MM.1S (cell line): ENCODE measurements around the gene LGR5.

ENCODE experiments used
- EZH2 ChIP-seq: fragments of 300-600 bp; sonication (generic); optimal IDR thresholded peaks from 2 replicates; pipeline ENCODE3; 2017; ENCODE audit warnings: low read depth, mild to moderate bottlenecking, antibody characterized with exemption, low read length, mixed read lengths
- TF ChIP-seq, protein P1 (sequence below): fragments of 300-600 bp; sonication (generic); IDR thresholded peaks from 2 replicates; pipeline ENCODE4 v1.5.1; 2016; ENCODE audit warnings: antibody characterized with exemption, low read length, mixed read lengths

DNA sequence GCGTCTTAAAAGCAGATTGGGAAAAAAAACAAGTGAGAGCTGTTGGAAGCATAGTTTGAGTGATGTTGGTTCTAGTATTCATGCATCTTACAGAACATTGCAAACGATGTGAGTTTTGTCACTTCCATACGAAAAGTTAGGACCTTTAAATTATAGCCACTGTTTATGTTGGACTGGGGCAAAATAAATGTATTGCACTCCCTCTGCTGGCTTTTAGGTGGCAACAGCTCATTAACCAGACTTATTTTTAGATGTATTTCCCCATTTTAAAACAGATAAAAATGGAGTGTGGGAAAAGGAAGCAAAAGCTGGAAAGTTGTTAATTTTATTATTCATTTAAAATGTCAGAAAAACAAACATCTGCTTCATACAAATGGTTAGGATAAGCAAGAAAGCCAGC lies 111.9 kb downstream of the LGR5 start:
- TF ChIP-seq, protein P1, sequence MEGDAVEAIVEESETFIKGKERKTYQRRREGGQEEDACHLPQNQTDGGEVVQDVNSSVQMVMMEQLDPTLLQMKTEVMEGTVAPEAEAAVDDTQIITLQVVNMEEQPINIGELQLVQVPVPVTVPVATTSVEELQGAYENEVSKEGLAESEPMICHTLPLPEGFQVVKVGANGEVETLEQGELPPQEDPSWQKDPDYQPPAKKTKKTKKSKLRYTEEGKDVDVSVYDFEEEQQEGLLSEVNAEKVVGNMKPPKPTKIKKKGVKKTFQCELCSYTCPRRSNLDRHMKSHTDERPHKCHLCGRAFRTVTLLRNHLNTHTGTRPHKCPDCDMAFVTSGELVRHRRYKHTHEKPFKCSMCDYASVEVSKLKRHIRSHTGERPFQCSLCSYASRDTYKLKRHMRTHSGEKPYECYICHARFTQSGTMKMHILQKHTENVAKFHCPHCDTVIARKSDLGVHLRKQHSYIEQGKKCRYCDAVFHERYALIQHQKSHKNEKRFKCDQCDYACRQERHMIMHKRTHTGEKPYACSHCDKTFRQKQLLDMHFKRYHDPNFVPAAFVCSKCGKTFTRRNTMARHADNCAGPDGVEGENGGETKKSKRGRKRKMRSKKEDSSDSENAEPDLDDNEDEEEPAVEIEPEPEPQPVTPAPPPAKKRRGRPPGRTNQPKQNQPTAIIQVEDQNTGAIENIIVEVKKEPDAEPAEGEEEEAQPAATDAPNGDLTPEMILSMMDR = no peak; the same call in 1 of the 2 replicates
- no peak for TF ChIP-seq EZH2
